Stimulated activated CD4-positive, alpha-beta T cell treated with anti-CD3 and anti-CD28 coated beads, Interleukin-15, amount 100 ng/mL, for 48 hours (primary cell): Measurements from ENCODE around the gene SATB1.

Experiments used
- DNase-seq, 2 donors: peaks; one replicate each; pipeline ENCODE4 v3.0.0-alpha.2; 2020; ENCODE audit warnings: low read depth in 2 of 2

The SATB1 gene

GRCh38 chr3:18401300-18401961 lies 23.7 kb downstream of the SATB1 start:
- no peak for DNase-seq

DNA sequence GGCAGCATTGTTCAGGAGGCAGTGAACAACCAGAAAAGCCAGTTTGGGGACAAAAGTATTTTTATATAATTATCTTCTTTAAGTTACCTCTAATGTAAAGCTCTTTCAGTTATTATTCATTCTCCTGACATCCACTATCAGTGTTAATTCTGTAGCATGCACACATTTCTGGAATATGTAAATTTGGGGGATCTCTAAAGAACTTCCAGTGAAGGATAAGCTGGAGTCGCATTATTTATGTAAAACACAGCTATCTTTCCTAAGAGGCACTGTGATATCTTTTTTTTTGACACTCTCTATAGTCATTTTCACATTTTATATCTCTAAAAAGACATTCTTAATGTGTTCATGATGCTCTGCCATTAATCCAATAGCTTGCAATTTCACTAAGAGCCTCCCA lies 26.7 kb downstream of the SATB1 start:
- DNase-seq: no peak

GRCh38 chr3:18396428-18396827 lies 28.7 kb downstream of the SATB1 start:
- no peak for DNase-seq

DNA sequence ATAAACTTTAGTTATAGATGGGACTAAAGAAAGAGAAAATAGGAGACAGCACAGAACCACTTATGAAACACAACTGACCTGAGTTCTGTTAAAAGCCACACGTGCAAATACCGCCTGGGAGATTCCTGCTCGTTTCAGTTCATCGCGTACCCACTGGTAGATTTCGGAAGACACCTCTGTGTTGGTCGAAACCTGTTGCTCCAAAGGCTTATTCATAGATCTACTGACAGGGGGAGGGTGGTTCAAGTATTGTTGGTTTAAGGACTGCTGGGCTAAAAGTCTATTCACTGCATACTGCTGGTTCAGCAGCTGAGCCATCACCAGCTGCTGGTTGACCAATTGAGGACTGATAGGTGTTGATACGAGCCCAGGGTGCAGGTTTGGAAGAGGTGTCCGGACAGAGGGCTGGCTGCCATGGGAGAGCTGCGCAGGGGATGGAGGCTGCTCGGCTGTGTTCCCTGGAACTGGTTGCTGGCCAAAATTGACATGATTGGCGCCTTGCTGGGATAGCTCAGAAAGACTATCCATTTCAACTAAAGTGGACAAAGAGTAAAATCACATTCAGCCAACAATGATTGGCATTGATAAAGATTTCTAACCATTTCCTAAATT lies 30.6 kb downstream of the SATB1 start:
- no peak for DNase-seq

- no peak for DNase-seq
These were observed 31.2 kb downstream of the SATB1 start for GRCh38 chr3:18393906-18394305.

DNA sequence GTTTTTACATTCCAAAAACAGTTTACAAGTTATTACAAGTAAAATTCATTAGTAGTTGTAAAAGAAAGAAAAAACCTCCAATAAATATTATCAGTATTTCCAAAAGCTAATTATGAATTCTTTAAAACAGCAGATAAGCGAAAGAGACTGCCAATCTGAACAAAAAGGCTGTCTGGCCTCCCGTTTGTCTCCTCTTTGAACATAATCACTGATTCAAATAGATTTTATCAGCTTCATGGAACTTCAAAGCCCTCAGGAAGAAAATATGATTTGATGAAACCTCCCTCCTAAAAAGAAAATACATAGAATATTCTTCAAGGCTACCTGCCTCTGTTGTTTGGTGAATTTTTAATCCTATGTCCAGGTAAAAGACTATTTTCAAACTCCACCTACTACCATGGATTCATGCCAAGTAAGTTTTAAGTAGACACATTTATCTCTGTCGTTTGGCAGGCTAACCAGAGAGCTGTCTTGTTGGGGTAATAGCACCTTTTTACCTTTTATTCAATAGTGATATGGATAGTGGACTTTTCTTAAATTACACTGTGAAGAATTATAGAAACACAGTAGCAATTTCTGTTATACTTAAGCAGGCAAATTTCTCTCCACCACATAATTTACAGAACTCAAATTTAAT lies 35.0 kb downstream of the SATB1 start:
- no peak for DNase-seq

DNA sequence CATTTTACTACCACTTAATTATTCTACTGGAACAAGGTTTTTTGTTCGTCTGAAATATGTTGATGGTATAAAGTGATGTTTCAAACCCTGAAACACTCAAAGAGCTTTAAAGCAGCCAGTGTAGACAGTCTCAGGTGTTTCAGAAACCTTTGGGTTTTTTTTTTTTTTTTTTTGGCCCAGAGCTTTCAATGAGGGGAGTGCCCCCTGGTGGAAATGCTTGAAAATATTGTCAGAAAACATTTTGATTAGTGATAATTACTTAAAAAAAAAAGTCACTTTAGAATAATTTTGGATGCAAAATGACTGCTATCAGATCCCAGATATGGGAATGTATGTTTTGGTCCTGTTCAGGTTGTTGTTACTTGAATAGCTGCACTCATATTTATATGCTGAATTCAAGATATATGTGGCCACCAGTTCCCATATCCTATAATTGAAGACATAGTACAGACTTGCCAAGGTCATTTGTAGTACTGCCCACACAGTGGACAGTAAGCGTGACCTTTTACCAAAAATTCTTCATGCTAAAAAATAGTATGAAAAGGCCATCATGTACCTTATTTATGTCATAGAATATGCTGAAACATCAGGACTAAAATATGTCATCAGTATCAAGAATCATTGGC lies 35.9 kb downstream of the SATB1 start:
- no peak for DNase-seq

GRCh38 chr3:18386274-18386890 lies 38.8 kb downstream of the SATB1 start:
- no peak for DNase-seq

DNA sequence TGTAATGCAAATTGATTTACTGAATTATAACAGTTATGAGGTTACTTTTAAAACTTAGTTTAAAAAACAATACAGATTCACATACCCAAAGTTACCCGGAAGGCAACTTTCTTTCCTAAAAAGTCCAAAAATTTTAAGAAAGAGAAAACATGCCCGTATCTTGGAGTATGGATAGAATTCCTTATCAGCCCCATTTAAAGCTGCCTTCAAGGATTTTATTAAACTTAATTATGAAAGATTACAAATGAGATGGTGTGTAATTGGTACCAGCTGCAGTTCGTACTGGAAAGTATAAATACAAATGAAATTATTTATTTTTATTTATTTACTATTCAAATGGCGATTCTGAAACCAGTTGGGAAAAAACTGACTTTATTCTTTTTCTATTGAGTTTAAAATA lies 39.4 kb downstream of the SATB1 start:
- DNase-seq: no peak

GRCh38 chr3:18382760-18383369 lies 42.3 kb downstream of the SATB1 start:
- DNase-seq: no peak

GRCh38 chr3:18379647-18380046 lies 45.5 kb downstream of the SATB1 start:
- DNase-seq: no peak

DNA sequence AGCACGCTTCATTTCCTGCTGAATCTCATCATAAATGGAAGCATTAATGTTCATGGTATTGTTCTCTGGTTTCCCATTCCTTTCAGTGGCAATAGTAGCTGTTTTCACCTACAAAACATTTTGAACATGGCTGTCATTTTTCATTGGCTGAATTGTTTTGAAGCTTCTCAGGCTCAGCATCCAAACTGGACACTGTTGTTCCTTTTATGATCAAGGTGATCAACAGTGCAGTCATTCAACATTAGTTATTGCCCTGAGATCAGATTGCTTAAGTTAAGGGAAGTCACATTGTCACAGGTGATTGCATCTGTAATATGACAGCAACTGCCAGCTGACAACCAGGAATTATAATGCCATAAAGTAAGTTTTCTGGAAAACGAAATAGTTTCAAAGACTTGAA lies 46.9 kb downstream of the SATB1 start:
- no peak for DNase-seq

GRCh38 chr3:18376682-18377081 lies 48.5 kb downstream of the SATB1 start:
- no peak for DNase-seq

DNA sequence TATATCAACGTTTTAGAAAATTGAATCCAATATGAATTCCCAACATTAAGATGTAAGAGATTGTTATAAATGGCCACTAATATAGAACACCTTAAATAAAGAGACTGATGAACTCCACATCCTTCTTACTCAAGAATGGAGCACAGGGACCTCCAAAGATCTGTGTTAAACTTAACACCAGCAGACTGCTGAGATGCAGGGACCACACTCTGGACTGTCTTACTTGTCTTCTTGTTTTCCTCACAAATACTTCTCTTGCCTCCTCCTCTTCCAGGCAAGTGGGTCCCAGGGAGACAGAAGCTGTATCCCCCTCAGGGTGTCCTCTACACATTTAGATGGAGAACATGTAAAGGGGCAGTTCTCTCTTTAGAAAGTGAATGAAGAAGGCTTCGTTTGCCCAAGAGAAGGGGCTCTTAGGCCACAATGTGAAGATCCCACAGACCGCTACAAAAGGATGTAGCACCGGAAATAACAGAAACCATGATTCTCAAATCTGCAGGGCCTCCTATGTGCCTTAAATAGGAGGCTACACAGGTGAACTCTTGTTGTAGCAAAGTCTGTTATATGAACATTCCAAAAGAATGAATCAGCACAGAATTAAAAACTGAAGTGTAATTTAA lies 52.2 kb downstream of the SATB1 start:
- DNase-seq: no peak

- no peak for DNase-seq
These were observed 54.5 kb downstream of the SATB1 start for GRCh38 chr3:18370672-18371071.

DNA sequence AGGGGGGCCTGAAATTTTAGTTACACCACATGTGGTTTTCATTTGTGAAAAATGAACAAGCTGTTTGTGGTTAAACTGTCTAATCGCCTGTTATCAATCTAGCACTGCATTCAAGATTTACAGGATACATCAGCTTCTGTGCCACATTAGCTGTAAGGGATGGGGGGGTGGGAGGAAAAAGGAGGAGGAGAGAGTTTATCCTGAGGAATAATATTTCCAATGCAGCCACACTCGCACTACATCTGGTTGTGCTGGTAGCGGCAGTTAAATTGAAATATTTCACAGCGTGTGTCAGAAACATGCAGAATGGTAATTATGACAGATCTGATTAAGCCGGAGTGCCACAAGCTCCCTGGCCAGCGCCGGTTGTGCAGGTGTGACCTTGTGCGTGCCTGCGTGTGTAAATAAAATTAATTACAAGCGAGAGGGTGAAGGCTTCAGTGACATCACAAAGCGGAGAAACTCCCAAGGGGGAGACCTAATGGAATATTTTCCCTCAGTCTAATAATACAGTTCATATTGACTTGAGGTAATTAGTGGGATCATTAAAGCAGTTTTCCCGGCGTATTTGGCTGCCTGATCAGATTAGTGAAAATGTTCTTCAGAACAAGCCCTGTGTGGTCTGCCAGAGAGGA lies 55.5 kb downstream of the SATB1 start:
- no peak for DNase-seq

GRCh38 chr3:18366258-18366657 lies 58.9 kb downstream of the SATB1 start:
- DNase-seq: no peak

GRCh38 chr3:18363338-18363737 lies 61.8 kb downstream of the SATB1 start:
- DNase-seq: no peak

GRCh38 chr3:18357747-18358146 lies 67.4 kb downstream of the SATB1 start:
- no peak for DNase-seq

DNA sequence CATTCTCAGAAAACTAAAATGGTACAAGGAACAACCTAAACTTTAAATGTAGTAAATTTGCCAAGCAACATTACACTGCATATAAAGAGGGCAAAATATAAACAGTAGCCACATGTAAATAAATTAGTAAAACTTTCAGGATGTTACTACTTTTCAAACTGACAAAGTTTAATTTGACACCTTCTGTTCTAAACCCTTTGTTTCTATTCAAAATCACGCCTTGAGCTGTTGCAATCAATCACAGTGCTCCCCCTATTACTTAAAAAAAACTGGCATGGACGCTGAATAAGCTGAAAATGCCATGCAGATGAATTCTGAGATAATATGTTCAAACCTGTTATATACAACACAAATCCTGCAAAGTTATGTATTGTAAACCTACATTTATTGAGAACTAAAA lies 69.3 kb downstream of the SATB1 start:
- no peak for DNase-seq

DNA sequence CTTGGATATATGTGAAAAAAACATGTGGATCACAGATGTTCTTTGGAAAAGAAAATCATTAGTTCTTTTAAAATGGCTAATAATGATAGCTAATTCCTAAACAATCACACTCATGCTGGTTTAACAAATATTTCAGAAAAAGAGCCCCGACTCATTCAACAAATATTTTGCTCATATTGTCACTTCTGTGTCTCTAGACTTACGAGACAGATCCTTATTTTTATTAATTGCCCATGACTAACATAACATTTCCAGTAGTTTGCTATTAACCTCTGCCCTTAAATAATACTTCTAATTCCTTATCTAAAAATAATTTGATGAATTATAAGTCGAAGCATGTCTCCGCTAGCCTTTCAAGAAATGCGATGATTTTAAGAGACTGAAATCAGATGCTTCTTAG lies 70.4 kb downstream of the SATB1 start:
- DNase-seq: no peak
